ENCODE results near the gene NFU1. TPM values are rescaled to one million over a fixed set of nuclear protein-coding genes. Genes with fewer than 3 reads are reported as not detected.
"Not testable (repeated sequence)": the region's sequence is repeated elsewhere in the genome, so short reads cannot be mapped to it uniquely, and the experiment has no call there.

NFU1 gene
- total and polyA plus RNA-seq, 2 donors (not counting 1 experiment from before 2014, with no cell fraction given), result 57.3 to 62.9 TPM

DNA sequence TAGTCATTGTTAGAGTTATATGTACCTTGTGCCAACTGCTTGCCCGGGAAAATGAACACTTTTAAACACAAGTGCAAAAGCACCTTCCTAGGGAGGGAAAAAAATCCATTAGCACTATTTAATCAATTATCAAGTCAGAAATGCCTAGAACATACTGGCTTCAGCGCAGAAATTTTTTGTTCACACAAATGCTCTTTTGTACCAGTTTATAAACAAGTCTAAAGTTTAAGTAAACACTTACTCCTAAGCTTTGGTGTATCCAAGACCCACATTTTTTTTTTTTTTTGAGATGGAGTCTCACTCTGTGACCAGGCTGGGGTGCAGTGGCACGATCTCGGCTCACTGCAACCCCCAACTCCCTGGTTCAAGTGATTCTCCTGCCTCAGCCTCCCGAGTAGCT, 80.8 kb downstream of the NFU1 start:
- H3K27me3 ChIP-seq (ENCODE audit: control insufficient read depth, insufficient read depth, low read length), result no peaks in the 10 kb centered on the region

GRCh38 chr2:69354976-69355375, 82.3 kb downstream of the NFU1 start:
- not testable (repeated sequence) for H4K20me1 ChIP-seq (ENCODE audit: control insufficient read depth, extremely low read depth, insufficient read depth, low read length); DNase-seq (ENCODE audit: low read depth in 2 of 2); H2AFZ ChIP-seq (ENCODE audit: low read length); H3K4me1 ChIP-seq (ENCODE audit: control insufficient read depth, extremely low read depth, insufficient read depth, low read length); H3K27me3 ChIP-seq (ENCODE audit: control insufficient read depth, insufficient read depth, low read length); H3K4me2 ChIP-seq (ENCODE audit: extremely low read depth, insufficient read depth, low read length); H3K9ac ChIP-seq (ENCODE audit: insufficient read depth, low read length); H3K4me3 ChIP-seq (replicated peaks in 1 of 4; ENCODE audit: control extremely low read depth in 1 of 4, insufficient read depth in 1 of 4, low read depth in 3 of 4, low read length in 4 of 4); H3K9me3 ChIP-seq (ENCODE audit: control insufficient read depth, insufficient read depth, low read depth, low read length); H3K27ac ChIP-seq (ENCODE audit: insufficient read depth, low read length); H3K79me2 ChIP-seq (ENCODE audit: control insufficient read depth, insufficient read depth, low read length)
- H3K36me3 ChIP-seq (ENCODE audit: control insufficient read depth, insufficient read depth, low read length), result peaks cover 14% of the 10 kb centered on the region

More for the DNA sequence above, 80.8 kb downstream of the NFU1 start:
- Histone ChIP-seq H3K36me3 (ENCODE audit: control insufficient read depth, insufficient read depth, low read length) (peaks cover 16% of the 10 kb centered on the region), H3K4me1 (ENCODE audit: control insufficient read depth, extremely low read depth, insufficient read depth, low read length) (no peaks in the 10 kb centered on the region), H3K4me3 (replicated peaks in 1 of 4; ENCODE audit: control extremely low read depth in 1 of 4, insufficient read depth in 1 of 4, low read depth in 3 of 4, low read length in 4 of 4) (no peak overlapping the region), H4K20me1 (ENCODE audit: control insufficient read depth, extremely low read depth, insufficient read depth, low read length) (no peaks in the 10 kb centered on the region), H3K9ac (ENCODE audit: insufficient read depth, low read length) (no peak overlapping the region), H2AFZ (ENCODE audit: low read length) (no peak overlapping the region), H3K79me2 (ENCODE audit: control insufficient read depth, insufficient read depth, low read length) (no peaks in the 10 kb centered on the region), H3K9me3 (ENCODE audit: control insufficient read depth, insufficient read depth, low read depth, low read length) (no peaks in the 10 kb centered on the region), H3K27ac (ENCODE audit: insufficient read depth, low read length) (no peak overlapping the region), H3K4me2 (ENCODE audit: extremely low read depth, insufficient read depth, low read length) (no peak overlapping the region)
- no peak for TF ChIP-seq CTCF (conservative IDR thresholded peaks at IDR 0.05 in 1 of 2, IDR thresholded peaks at IDR 0.05 in 1 of 2; ENCODE audit: low read depth in 1 of 2, low read length in 2 of 2)
- TF ChIP-seq EZH2 (IDR thresholded peaks at IDR 0.05; ENCODE audit: low read length, missing control alignments), result no peak
- DNase-seq (ENCODE audit: low read depth in 2 of 2), result peak in 1 of 2 donors; percentile 12

DNA sequence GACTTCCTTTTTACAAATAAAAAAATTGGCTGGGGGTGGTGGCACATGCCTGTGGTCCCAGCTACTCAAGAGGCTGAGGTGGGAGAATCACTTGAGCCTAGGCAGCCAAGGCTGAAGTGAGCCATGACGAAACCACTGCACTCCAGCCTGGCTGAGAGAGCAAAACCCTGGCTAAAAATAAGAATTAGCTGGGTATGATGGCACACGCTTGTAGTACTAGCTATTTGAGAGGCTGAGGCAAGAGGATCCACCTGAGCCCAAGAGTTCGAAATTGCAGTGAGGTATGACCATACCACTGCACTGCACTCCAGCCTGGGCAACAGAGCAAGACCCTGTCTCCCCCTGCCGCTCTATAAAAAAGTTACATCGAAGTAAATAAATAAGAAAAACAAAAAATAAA, 83.9 kb downstream of the NFU1 start:
- peak in 1 of 2 donors; percentile 13 for DNase-seq (ENCODE audit: low read depth in 2 of 2)
- H2AFZ ChIP-seq (ENCODE audit: low read length), result no peak overlapping the region
- peaks cover 13% of the 10 kb centered on the region for H3K36me3 ChIP-seq (ENCODE audit: control insufficient read depth, insufficient read depth, low read length)
- no peaks in the 10 kb centered on the region for H4K20me1 ChIP-seq (ENCODE audit: control insufficient read depth, extremely low read depth, insufficient read depth, low read length)
- no peak overlapping the region for H3K4me2 ChIP-seq (ENCODE audit: extremely low read depth, insufficient read depth, low read length)
- no peaks in the 10 kb centered on the region for H3K4me1 ChIP-seq (ENCODE audit: control insufficient read depth, extremely low read depth, insufficient read depth, low read length)
- H3K79me2 ChIP-seq (ENCODE audit: control insufficient read depth, insufficient read depth, low read length), result no peaks in the 10 kb centered on the region
- TF ChIP-seq CTCF (conservative IDR thresholded peaks at IDR 0.05 in 1 of 2, IDR thresholded peaks at IDR 0.05 in 1 of 2; ENCODE audit: low read depth in 1 of 2, low read length in 2 of 2), result no peak
- H3K9me3 ChIP-seq (ENCODE audit: control insufficient read depth, insufficient read depth, low read depth, low read length), result no peaks in the 10 kb centered on the region
- no peaks in the 10 kb centered on the region for H3K27me3 ChIP-seq (ENCODE audit: control insufficient read depth, insufficient read depth, low read length)
- H3K4me3 ChIP-seq (replicated peaks in 1 of 4; ENCODE audit: control extremely low read depth in 1 of 4, insufficient read depth in 1 of 4, low read depth in 3 of 4, low read length in 4 of 4), result no peak overlapping the region
- no peak overlapping the region for H3K27ac ChIP-seq (ENCODE audit: insufficient read depth, low read length)
- no peak overlapping the region for H3K9ac ChIP-seq (ENCODE audit: insufficient read depth, low read length)
